Hepatocyte (in vitro differentiated cells): ENCODE measurements around the gene EEF1E1. TPM values are rescaled to one million over a fixed set of nuclear protein-coding genes. Genes with fewer than 3 reads are reported as not detected.

Experiments used
- DNase-seq: peaks from one replicate; pipeline ENCODE4 v3.0.0-alpha.2; 2016; ENCODE audit warnings: low spot score
- H2AFZ ChIP-seq: fragments of 200-600 bp; sonication (generic); 2 replicates; pipeline ENCODE4 v1.6.0; 2016; ENCODE audit warnings: antibody characterized with exemption, mild to moderate bottlenecking
- H3K27ac ChIP-seq: fragments of 200-600 bp; sonication (generic); 2 replicates; pipeline ENCODE4 v1.5.1; 2016; ENCODE audit warnings: mild to moderate bottlenecking
- H3K27me3 ChIP-seq: fragments of 200-600 bp; sonication (generic); 2 replicates; pipeline ENCODE4 v1.6.1; 2016
- H3K36me3 ChIP-seq: fragments of 200-600 bp; sonication (generic); replicated peaks from 2 replicates; pipeline ENCODE4 v1.5.1; 2016; ENCODE audit warnings: low read depth; ENCODE audit not compliant: insufficient read depth
- H3K4me1 ChIP-seq: fragments of 200-600 bp; sonication (generic); 2 replicates; pipeline ENCODE4 v1.5.1; 2016; ENCODE audit warnings: mild to moderate bottlenecking, moderate library complexity; ENCODE audit not compliant: insufficient read depth
- H3K4me2 ChIP-seq: fragments of 200-600 bp; sonication (generic); 2 replicates; pipeline ENCODE4 v1.6.0; 2016
- H3K4me3 ChIP-seq: fragments of 200-600 bp; sonication (generic); 2 replicates; pipeline ENCODE4 v1.5.1; 2016; ENCODE audit warnings: mild to moderate bottlenecking
- H3K79me2 ChIP-seq: fragments of 200-600 bp; sonication (generic); 2 replicates; pipeline ENCODE4 v1.6.0; 2017; ENCODE audit warnings: mild to moderate bottlenecking
- H3K9me2 ChIP-seq: fragments of 200-600 bp; sonication (generic); replicated peaks from 2 replicates; pipeline ENCODE4 v1.6.0; 2017; ENCODE audit warnings: mild to moderate bottlenecking; ENCODE audit not compliant: insufficient read depth
- H3K9me3 ChIP-seq: fragments of 200-600 bp; sonication (generic); 2 replicates; pipeline ENCODE4 v1.5.1; 2016; ENCODE audit warnings: low read depth, mild to moderate bottlenecking
- H4K20me1 ChIP-seq: fragments of 200-600 bp; sonication (generic); 2 replicates; pipeline ENCODE4 v1.6.0; 2016; ENCODE audit warnings: mild to moderate bottlenecking; ENCODE audit not compliant: insufficient read depth, poor library complexity, severe bottlenecking
- EZH2 ChIP-seq: fragments of 200-600 bp; sonication (generic); IDR thresholded peaks from 2 replicates; pipeline ENCODE4 v1.6.1; 2016; ENCODE audit warnings: antibody characterized with exemption, mild to moderate bottlenecking, borderline replicate concordance
- EZH2phosphoT487 ChIP-seq: fragments of 200-600 bp; sonication (generic); IDR thresholded peaks from one replicate; pipeline ENCODE4 v1.6.1; 2018; ENCODE audit warnings: antibody characterized with exemption, mild to moderate bottlenecking, low read depth, moderate library complexity; ENCODE audit not compliant: unreplicated experiment, severe bottlenecking
- WGBS: methylation state at CpG from one replicate; pipeline ENCODE4 v1.1.6; 2016; ENCODE audit warnings: low lambda C conversion rate; ENCODE audit errors: missing lambda C conversion rate; 5-methylcytosine and 5-hydroxymethylcytosine counted together
- polyA plus RNA-seq: library from polyadenylated mRNA; unstranded; fragments of >200 nt; fragmentation: Nextera tagmentation; extraction: Ambion mirVana; gene quantifications from 2 replicates; pipeline ENCODE4 v1.2.1, GENCODE V29; 2016
- total RNA-seq: library from RNA; depleted of rRNA; stranded (reverse); fragments of >200 nt; gene quantifications from 2 replicates; pipeline ENCODE4 v1.2.3, GENCODE V29; 2014
- TF ChIP-seq, protein P1 (sequence below): fragments of 200-600 bp; sonication (generic); IDR thresholded peaks from 2 replicates; pipeline ENCODE4 v1.5.1; 2016; ENCODE audit warnings: antibody characterized with exemption, mild to moderate bottlenecking; ENCODE audit not compliant: poor library complexity

EEF1E1 gene
- total and polyA plus RNA-seq, 2 experiments from 2014 or later = 47.8 to 63.4 TPM

DNA sequence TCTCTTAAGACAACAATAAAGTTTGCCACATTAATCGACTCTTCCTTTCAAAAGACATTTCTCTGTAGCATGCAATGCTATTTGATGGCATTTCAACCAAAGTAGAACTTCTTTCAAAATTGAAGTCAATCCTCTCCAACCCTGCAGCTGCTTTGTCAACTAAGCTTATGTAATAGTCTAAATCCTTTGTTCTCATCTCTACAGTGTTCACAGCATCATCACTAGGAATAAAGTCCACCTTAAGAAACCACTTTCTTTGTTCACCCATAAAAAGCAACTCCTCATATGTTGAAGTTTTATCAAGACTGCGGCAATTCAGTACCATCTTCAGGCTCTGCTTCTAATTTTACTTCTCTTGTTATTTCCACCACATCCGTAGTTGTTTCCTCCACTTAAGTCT, 26.6 kb downstream of the EEF1E1 start:
- no peaks in the 10 kb centered on the region for H4K20me1 ChIP-seq
- no peak overlapping the region for H2AFZ ChIP-seq
- H3K9me2 ChIP-seq = no peaks in the 10 kb centered on the region
- H3K4me3 ChIP-seq = no peak overlapping the region
- H3K4me2 ChIP-seq = no peak overlapping the region
- no peaks in the 10 kb centered on the region for H3K36me3 ChIP-seq
- TF ChIP-seq EZH2phosphoT487 (no peak), EZH2 (no peak)
- TF ChIP-seq, protein P1, sequence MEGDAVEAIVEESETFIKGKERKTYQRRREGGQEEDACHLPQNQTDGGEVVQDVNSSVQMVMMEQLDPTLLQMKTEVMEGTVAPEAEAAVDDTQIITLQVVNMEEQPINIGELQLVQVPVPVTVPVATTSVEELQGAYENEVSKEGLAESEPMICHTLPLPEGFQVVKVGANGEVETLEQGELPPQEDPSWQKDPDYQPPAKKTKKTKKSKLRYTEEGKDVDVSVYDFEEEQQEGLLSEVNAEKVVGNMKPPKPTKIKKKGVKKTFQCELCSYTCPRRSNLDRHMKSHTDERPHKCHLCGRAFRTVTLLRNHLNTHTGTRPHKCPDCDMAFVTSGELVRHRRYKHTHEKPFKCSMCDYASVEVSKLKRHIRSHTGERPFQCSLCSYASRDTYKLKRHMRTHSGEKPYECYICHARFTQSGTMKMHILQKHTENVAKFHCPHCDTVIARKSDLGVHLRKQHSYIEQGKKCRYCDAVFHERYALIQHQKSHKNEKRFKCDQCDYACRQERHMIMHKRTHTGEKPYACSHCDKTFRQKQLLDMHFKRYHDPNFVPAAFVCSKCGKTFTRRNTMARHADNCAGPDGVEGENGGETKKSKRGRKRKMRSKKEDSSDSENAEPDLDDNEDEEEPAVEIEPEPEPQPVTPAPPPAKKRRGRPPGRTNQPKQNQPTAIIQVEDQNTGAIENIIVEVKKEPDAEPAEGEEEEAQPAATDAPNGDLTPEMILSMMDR = no peak
- 96% methylated on average over 3 of the region's 3 CpGs for WGBS
- peaks cover 6% of the 10 kb centered on the region for H3K4me1 ChIP-seq
- no peaks in the 10 kb centered on the region for H3K27me3 ChIP-seq
- no peaks in the 10 kb centered on the region for H3K9me3 ChIP-seq
- no peaks in the 10 kb centered on the region for H3K79me2 ChIP-seq
- H3K27ac ChIP-seq = no peak overlapping the region
- no peak for DNase-seq

DNA sequence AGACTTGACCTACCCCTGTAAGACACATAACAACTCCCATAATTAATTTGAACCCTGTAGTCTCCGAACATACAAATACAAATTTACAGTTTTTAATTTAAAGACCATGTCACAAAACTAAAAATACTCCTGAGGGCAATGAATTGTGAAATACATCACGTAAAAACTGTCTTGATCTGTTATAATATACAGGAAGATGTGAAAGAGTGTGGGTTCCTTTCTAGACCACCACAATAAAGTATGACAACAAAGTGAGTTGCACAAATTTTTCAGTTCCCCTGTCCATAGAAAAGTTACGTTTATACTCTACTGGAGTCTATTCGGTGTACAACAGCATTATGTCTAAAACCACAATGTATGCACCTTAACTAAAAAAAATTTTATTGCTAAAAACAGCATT, 27.2 kb downstream of the EEF1E1 start:
- no peak overlapping the region for H3K27ac ChIP-seq
- H3K36me3 ChIP-seq = no peaks in the 10 kb centered on the region
- H3K79me2 ChIP-seq = no peaks in the 10 kb centered on the region
- no peaks in the 10 kb centered on the region for H3K9me3 ChIP-seq
- H4K20me1 ChIP-seq = no peaks in the 10 kb centered on the region
- WGBS = 100% methylated on average over 4 of the region's 4 CpGs
- no peak overlapping the region for H3K4me2 ChIP-seq
- no peak overlapping the region for H3K4me3 ChIP-seq
- H3K4me1 ChIP-seq = peaks cover 6% of the 10 kb centered on the region
- DNase-seq = no peak
- H3K9me2 ChIP-seq = no peaks in the 10 kb centered on the region
- TF ChIP-seq, protein P1 = no peak
- TF ChIP-seq EZH2phosphoT487 = no peak
- TF ChIP-seq EZH2 = no peak
- H2AFZ ChIP-seq = no peak overlapping the region
- no peaks in the 10 kb centered on the region for H3K27me3 ChIP-seq

DNA sequence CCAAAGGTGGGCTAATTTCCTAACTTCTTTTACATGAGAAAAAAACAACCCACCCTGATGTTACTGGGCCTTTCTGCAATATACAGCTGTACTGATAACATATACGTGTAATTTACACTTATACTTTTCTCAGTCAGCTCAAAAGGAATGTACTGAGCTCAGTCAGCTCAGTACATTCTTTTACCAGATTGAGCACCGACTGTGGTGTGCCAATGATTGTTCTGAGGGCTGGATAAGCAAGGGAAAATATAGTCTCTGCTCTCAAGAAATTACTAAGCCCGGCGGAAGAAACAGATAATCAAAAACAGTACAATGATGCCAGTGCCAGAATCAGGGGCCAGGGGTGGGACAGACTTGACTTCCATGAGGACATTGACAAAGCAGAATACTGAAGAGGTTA, 28.1 kb downstream of the EEF1E1 start:
- Histone ChIP-seq H3K27me3 (no peaks in the 10 kb centered on the region), H3K27ac (no peak overlapping the region), H3K36me3 (no peaks in the 10 kb centered on the region), H3K79me2 (no peaks in the 10 kb centered on the region), H3K4me2 (no peak overlapping the region), H3K9me2 (no peaks in the 10 kb centered on the region), H2AFZ (no peak overlapping the region), H4K20me1 (no peaks in the 10 kb centered on the region), H3K4me3 (no peak overlapping the region), H3K4me1 (no peaks in the 10 kb centered on the region), H3K9me3 (no peaks in the 10 kb centered on the region)
- TF ChIP-seq, protein P1 = no peak
- TF ChIP-seq EZH2 = no peak
- no peak for TF ChIP-seq EZH2phosphoT487
- no peak for DNase-seq
- 81% methylated on average over 4 of the region's 4 CpGs for WGBS

- Histone ChIP-seq H4K20me1 (no peaks in the 10 kb centered on the region), H3K9me3 (no peaks in the 10 kb centered on the region), H3K4me3 (no peak overlapping the region), H3K4me1 (no peaks in the 10 kb centered on the region), H3K27ac (no peak overlapping the region), H3K27me3 (no peaks in the 10 kb centered on the region), H3K4me2 (no peak overlapping the region), H3K79me2 (no peaks in the 10 kb centered on the region), H3K9me2 (no peaks in the 10 kb centered on the region), H2AFZ (no peak overlapping the region), H3K36me3 (no peaks in the 10 kb centered on the region)
- 87% methylated on average over 3 of the region's 3 CpGs for WGBS
- no peak for DNase-seq
- TF ChIP-seq EZH2 (no peak), EZH2phosphoT487 (no peak)
- TF ChIP-seq, protein P1 = no peak
Measured at GRCh38 chr6:8073758-8074157, 28.6 kb downstream of the EEF1E1 start.
